HCT116 (cell line): ENCODE data around the gene SDK1. TPM values are rescaled to one million over a fixed set of nuclear protein-coding genes. Genes with fewer than 3 reads are reported as not detected.

Experiments used
- ATAC-seq: fragments of 200-7000 bp; cut with Tn5 transposase; 2 replicates; pipeline ENCODE4 v1.9.1; 2020; ENCODE audit warnings: mild to moderate bottlenecking, moderate library complexity
- BruUV-seq: library from RNA; stranded (reverse); fragments of 400-500 nt; replicated peaks from 2 replicates; lab custom pipeline; 2021; lab: Mats Ljungman, UMichigan
- CTCF ChIA-PET: fragments of 300-600 bp; sonication (Branson Sonifier 250); formaldehyde crosslinking; loops from one replicate; lab custom pipeline; 2021; ENCODE audit warnings: antibody characterized with exemption; lab: Charles Lee
- POLR2A ChIA-PET: fragments of 300-600, 350-600 bp; sonication (Branson Sonifier 250); formaldehyde crosslinking; loops from one replicate; lab custom pipeline; 2021; ENCODE audit warnings: antibody characterized with exemption; lab: Charles Lee
- RAD21 ChIA-PET, 2 experiments: fragments of 300-600 bp; sonication (Branson Sonifier 250); formaldehyde crosslinking; loops; one replicate each; lab custom pipeline; 2023; ENCODE audit warnings: low total read pairs in 2 of 2; ENCODE audit not compliant: uncharacterized antibody in 2 of 2, unreplicated experiment in 2 of 2, low non-redundant PET in 1 of 2; lab: Charles Lee
- DNase-seq: peaks from one replicate; pipeline ENCODE4 v3.0.0-alpha.2; 2010; ENCODE audit warnings: low read depth, low spot score
- H2AFZ ChIP-seq: fragments of 200-600 bp; shearing (Covaris generic), sonication (generic); 2 replicates; pipeline ENCODE4 v1.6.1; 2017; ENCODE audit warnings: low read depth, mixed run types, mixed read lengths, antibody characterized with exemption, low read length; ENCODE audit not compliant: poor library complexity, severe bottlenecking
- H3K27ac ChIP-seq: 2 replicates; pipeline ENCODE4 v1.5.1; 2012; ENCODE audit warnings: low read depth, low read length
- H3K27me3 ChIP-seq: fragments of 200-600 bp; sonication (generic); 2 replicates; pipeline ENCODE4 v1.6.1; 2016; ENCODE audit warnings: mixed run types, low read length, mixed read lengths; ENCODE audit not compliant: insufficient read depth
- H3K36me3 ChIP-seq, 2 experiments: fragments of 200-500 bp in 1 of 2; fragments of 200-600 bp in 1 of 2; sonication (Bioruptor generic) in 1 of 2; sonication (generic) in 1 of 2; 2 replicates each; pipeline versions ENCODE4 v1.5.1 to v1.6.1; 2014 to 2016; ENCODE audit warnings: low read length in 2 of 2, inconsistent platforms in 1 of 2, mixed read lengths in 1 of 2, mixed run types in 1 of 2; ENCODE audit not compliant: insufficient read depth in 2 of 2, control insufficient read depth in 1 of 2
- H3K4me1 ChIP-seq, 2 experiments: fragments of 200-600 bp in 1 of 2; sonication (generic) in 1 of 2; 2 replicates each; pipeline versions ENCODE4 v1.5.1 to v1.6.1; 2012 to 2017; ENCODE audit warnings: low read length in 2 of 2, inconsistent platforms in 1 of 2, mild to moderate bottlenecking in 1 of 2, mixed read lengths in 1 of 2, mixed run types in 1 of 2, moderate library complexity in 1 of 2; ENCODE audit not compliant: insufficient read depth in 2 of 2, control insufficient read depth in 1 of 2
- H3K4me2 ChIP-seq: fragments of 200-600 bp; sonication (generic); 2 replicates; pipeline ENCODE4 v1.6.1; 2017; ENCODE audit warnings: mixed run types, low read length, mixed read lengths
- H3K4me3 ChIP-seq, 2 experiments: fragments of 200-600 bp in 1 of 2; sonication (generic) in 1 of 2; replicated peaks in 1 of 2; 2 replicates each; pipeline ENCODE4 v1.5.1; 2011 to 2016; ENCODE audit warnings: low read length in 2 of 2, control low read depth in 1 of 2, low read depth in 1 of 2, mild to moderate bottlenecking in 1 of 2, mixed read lengths in 1 of 2, mixed run types in 1 of 2
- H3K79me2 ChIP-seq: fragments of 200-600 bp; sonication (generic); 2 replicates; pipeline ENCODE4 v1.6.1; 2017; ENCODE audit warnings: mild to moderate bottlenecking, mixed run types, low read length, moderate library complexity, mixed read lengths; ENCODE audit not compliant: insufficient read depth
- H3K9ac ChIP-seq: fragments of 200-600 bp; sonication (generic); 2 replicates; pipeline ENCODE4 v1.6.1; 2016; ENCODE audit warnings: low read length, mixed read lengths
- H3K9me2 ChIP-seq: fragments of 200-600 bp; sonication (generic), shearing (Covaris generic); 2 replicates; pipeline ENCODE4 v1.6.1; 2017; ENCODE audit warnings: mixed run types, mild to moderate bottlenecking, moderate library complexity; ENCODE audit not compliant: insufficient read depth
- H3K9me3 ChIP-seq, 2 experiments: fragments of 200-500 bp in 1 of 2; fragments of 200-600 bp in 1 of 2; sonication (Bioruptor generic) in 1 of 2; sonication (generic) in 1 of 2; 2 replicates each; pipeline ENCODE4 v1.6.1; 2014 to 2017; ENCODE audit warnings: low read length in 2 of 2, mixed read lengths in 2 of 2, inconsistent platforms in 1 of 2, low read depth in 1 of 2, mild to moderate bottlenecking in 1 of 2, mixed run types in 1 of 2, moderate library complexity in 1 of 2; ENCODE audit not compliant: control insufficient read depth in 1 of 2, insufficient read depth in 1 of 2
- H4K20me1 ChIP-seq: fragments of 200-600 bp; sonication (generic), shearing (Covaris generic); 2 replicates; pipeline ENCODE4 v1.6.1; 2017; ENCODE audit warnings: mixed run types, mild to moderate bottlenecking, moderate library complexity; ENCODE audit not compliant: insufficient read depth
- EGR1 ChIP-seq: IDR thresholded peaks from 2 replicates; pipeline ENCODE4 v1.6.1; 2012; ENCODE audit warnings: low read depth
- ELF1 ChIP-seq: IDR thresholded peaks from 2 replicates; pipeline ENCODE4 v1.6.1; 2012; ENCODE audit warnings: low read depth, borderline replicate concordance
- EZH2phosphoT487 ChIP-seq: fragments of 200-600 bp; IDR thresholded peaks from 2 replicates; pipeline ENCODE4 v1.6.1; 2018; ENCODE audit warnings: antibody characterized with exemption, borderline replicate concordance
- FOSL1 ChIP-seq: IDR thresholded peaks from 2 replicates; pipeline ENCODE4 v1.6.1; 2012; ENCODE audit warnings: low read depth
- JUND ChIP-seq: IDR thresholded peaks from 2 replicates; pipeline ENCODE4 v1.6.1; 2012
- POLR2A ChIP-seq: IDR thresholded peaks from 2 replicates; pipeline ENCODE4 v1.7.0; 2011; ENCODE audit warnings: borderline replicate concordance; ENCODE audit not compliant: insufficient read depth, insufficient read length; ENCODE audit errors: extremely low read depth
- POLR2AphosphoS5 ChIP-seq: IDR thresholded peaks from 2 replicates; pipeline ENCODE4 v1.6.1; 2011; ENCODE audit warnings: mild to moderate bottlenecking, low read depth, low read length, moderate library complexity
- RAD21 ChIP-seq: IDR thresholded peaks from 2 replicates; pipeline ENCODE4 v1.6.1; 2012; ENCODE audit warnings: low read depth, mild to moderate bottlenecking
- SIN3A ChIP-seq: IDR thresholded peaks from 2 replicates; pipeline ENCODE4 v1.6.1; 2012; ENCODE audit warnings: low read depth
- SRF ChIP-seq: IDR thresholded peaks from 2 replicates; pipeline ENCODE4 v1.6.1; 2012; ENCODE audit warnings: low read depth
- TCF7L2 ChIP-seq: IDR thresholded peaks from 2 replicates; pipeline ENCODE4 v1.7.0; 2011; ENCODE audit warnings: borderline replicate concordance, inconsistent platforms; ENCODE audit not compliant: insufficient read depth, insufficient read length; ENCODE audit errors: extremely low read depth
- YY1 ChIP-seq: IDR thresholded peaks from 2 replicates; pipeline ENCODE4 v1.6.1; 2011; ENCODE audit warnings: low read length, low read depth, moderate library complexity, mild to moderate bottlenecking; ENCODE audit not compliant: insufficient replicate concordance; ENCODE audit errors: extremely low read depth
- ZFX ChIP-seq: fragments of 450-650 bp; IDR thresholded peaks from 2 replicates; pipeline ENCODE4 v1.6.1; 2017
- ZNF274 ChIP-seq: fragments of 200-500 bp; sonication (Bioruptor generic); IDR thresholded peaks from 2 replicates; pipeline ENCODE4 v1.6.1; 2014; ENCODE audit warnings: mild to moderate bottlenecking, low read depth, low read length, inconsistent platforms
- intact Hi-C: fragments of 100-400 bp; cut with micrococcal nuclease; formaldehyde crosslinking; loops from 2 replicates; pipeline ENCODE4 v1.10.0; 2022
- total RNA-seq: library from RNA; stranded (reverse); gene quantifications from one replicate; pipeline ENCODE4 v1.2.1, GENCODE V29; 2021; ENCODE audit not compliant: unreplicated experiment
- TF ChIP-seq, protein P1 (sequence below): IDR thresholded peaks from 2 replicates; pipeline ENCODE4 v1.6.1; 2012
- TF ChIP-seq, protein P2 (sequence below): IDR thresholded peaks from 2 replicates; pipeline ENCODE4 v1.6.1; 2012
- TF ChIP-seq, protein P3 (sequence below): IDR thresholded peaks from 2 replicates; pipeline ENCODE4 v1.6.1; 2012; ENCODE audit warnings: low read depth

The SDK1 gene
- total RNA-seq, 1 experiment from 2014 or later = 0.05 TPM

DNA sequence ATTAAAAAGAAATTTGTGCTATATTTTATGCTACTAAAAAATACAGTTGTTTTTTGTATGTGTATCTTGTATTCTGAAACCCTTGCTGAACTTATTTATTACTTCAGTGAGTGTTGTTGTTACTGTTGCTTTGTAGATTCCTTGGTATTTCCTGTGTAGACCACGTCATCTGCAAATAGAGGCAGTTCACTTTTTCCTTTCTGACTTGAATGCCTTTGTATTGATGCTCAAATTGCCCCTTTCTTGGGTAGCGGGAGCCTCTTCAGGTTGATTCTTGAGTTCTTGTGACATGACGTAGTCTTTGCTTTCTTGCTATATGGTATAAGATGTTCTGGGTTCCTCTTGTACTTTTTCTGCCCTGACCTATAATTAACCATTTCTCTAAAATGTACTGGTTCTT, 504.1 kb downstream of the SDK1 start:
- H3K4me1 ChIP-seq = no peaks in the 10 kb centered on the region
- H3K79me2 ChIP-seq = no peaks in the 10 kb centered on the region
- no peaks in the 10 kb centered on the region for H4K20me1 ChIP-seq
- H3K27me3 ChIP-seq = peaks cover 8% of the 10 kb centered on the region
- no peak overlapping the region for H3K4me2 ChIP-seq
- no peaks in the 10 kb centered on the region for H3K9me3 ChIP-seq
- DNase-seq (no peak), ATAC-seq (no peak)
- no peaks in the 10 kb centered on the region for H3K36me3 ChIP-seq
- intact Hi-C loops = no loop called here
- no peak overlapping the region for H3K4me3 ChIP-seq
- ChIA-PET RAD21 (no interaction called here), POLR2A (no interaction called here), CTCF (no interaction called here)
- TF ChIP-seq ELF1 (no peak), SRF (no peak), POLR2A (no peak), EGR1 (no peak), POLR2AphosphoS5 (no peak), ZFX (no peak), YY1 (no peak), TCF7L2 (no peak), ZNF274 (no peak), JUND (no peak), EZH2phosphoT487 (no peak), RAD21 (no peak), SIN3A (no peak), FOSL1 (no peak)
- TF ChIP-seq, protein P1, sequence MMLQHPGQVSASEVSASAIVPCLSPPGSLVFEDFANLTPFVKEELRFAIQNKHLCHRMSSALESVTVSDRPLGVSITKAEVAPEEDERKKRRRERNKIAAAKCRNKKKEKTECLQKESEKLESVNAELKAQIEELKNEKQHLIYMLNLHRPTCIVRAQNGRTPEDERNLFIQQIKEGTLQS = no peak
- TF ChIP-seq, protein P2, sequence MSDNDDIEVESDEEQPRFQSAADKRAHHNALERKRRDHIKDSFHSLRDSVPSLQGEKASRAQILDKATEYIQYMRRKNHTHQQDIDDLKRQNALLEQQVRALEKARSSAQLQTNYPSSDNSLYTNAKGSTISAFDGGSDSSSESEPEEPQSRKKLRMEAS = no peak
- TF ChIP-seq, protein P3, sequence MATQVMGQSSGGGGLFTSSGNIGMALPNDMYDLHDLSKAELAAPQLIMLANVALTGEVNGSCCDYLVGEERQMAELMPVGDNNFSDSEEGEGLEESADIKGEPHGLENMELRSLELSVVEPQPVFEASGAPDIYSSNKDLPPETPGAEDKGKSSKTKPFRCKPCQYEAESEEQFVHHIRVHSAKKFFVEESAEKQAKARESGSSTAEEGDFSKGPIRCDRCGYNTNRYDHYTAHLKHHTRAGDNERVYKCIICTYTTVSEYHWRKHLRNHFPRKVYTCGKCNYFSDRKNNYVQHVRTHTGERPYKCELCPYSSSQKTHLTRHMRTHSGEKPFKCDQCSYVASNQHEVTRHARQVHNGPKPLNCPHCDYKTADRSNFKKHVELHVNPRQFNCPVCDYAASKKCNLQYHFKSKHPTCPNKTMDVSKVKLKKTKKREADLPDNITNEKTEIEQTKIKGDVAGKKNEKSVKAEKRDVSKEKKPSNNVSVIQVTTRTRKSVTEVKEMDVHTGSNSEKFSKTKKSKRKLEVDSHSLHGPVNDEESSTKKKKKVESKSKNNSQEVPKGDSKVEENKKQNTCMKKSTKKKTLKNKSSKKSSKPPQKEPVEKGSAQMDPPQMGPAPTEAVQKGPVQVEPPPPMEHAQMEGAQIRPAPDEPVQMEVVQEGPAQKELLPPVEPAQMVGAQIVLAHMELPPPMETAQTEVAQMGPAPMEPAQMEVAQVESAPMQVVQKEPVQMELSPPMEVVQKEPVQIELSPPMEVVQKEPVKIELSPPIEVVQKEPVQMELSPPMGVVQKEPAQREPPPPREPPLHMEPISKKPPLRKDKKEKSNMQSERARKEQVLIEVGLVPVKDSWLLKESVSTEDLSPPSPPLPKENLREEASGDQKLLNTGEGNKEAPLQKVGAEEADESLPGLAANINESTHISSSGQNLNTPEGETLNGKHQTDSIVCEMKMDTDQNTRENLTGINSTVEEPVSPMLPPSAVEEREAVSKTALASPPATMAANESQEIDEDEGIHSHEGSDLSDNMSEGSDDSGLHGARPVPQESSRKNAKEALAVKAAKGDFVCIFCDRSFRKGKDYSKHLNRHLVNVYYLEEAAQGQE = no peak
- no peaks in the 10 kb centered on the region for H3K9me2 ChIP-seq
- no peak overlapping the region for H2AFZ ChIP-seq
- no peak overlapping the region for H3K27ac ChIP-seq
- no TSS peak for BruUV-seq
- H3K9ac ChIP-seq = no peak overlapping the region
